ENCODE data around the gene TRIM2. TPM values are rescaled to one million over a fixed set of nuclear protein-coding genes. Genes with fewer than 3 reads are reported as not detected.

Gene TRIM2
- total RNA-seq, 1 experiment from 2014 or later = 41.4 TPM

- BruUV-seq (replicated peaks) = no TSS peak
- no peak overlapping the region for H3K4me3 ChIP-seq (replicated peaks in 1 of 2; ENCODE audit: low read depth in 1 of 2, low read length in 2 of 2)
- H3K79me2 ChIP-seq (ENCODE audit: insufficient read depth, low read length) = no peaks in the 10 kb centered on the region
- intact Hi-C loops (cut with micrococcal nuclease) = no loop called here
- H2AFZ ChIP-seq (ENCODE audit: low read depth, low read length, poor library complexity, severe bottlenecking) = no peak overlapping the region
- no peak overlapping the region for H3K27ac ChIP-seq (ENCODE audit: low read depth, low read length)
- H3K9me3 ChIP-seq (ENCODE audit: control insufficient read depth in 1 of 2, insufficient read depth in 1 of 2, low read depth in 1 of 2, low read length in 2 of 2) = no peaks in the 10 kb centered on the region
- peaks cover 12 to 13% of the 10 kb centered on the region in 2 experiments for H3K4me1 ChIP-seq (ENCODE audit: control insufficient read depth in 1 of 2, insufficient read depth in 2 of 2, low read length in 2 of 2)
- H3K36me3 ChIP-seq (ENCODE audit: control insufficient read depth in 1 of 2, insufficient read depth in 2 of 2, low read length in 2 of 2) = no peaks in the 10 kb centered on the region; a peak in 1 of 4 replicates
- DNase-seq (ENCODE audit: low read depth, low spot score) = no peak
- ChIA-PET CTCF (no interaction called here), RAD21 (ENCODE audit: low non-redundant PET in 1 of 2, low total read pairs in 2 of 2, uncharacterized antibody in 2 of 2, unreplicated experiment in 2 of 2) (no interaction called here), POLR2A (no interaction called here)
- no peak for TF ChIP-seq ZBTB33 (IDR thresholded peaks at IDR 0.05; ENCODE audit: extremely low read depth, insufficient replicate concordance, low read length)
- no peak for TF ChIP-seq EGR1 (IDR thresholded peaks at IDR 0.05; ENCODE audit: low read depth)
- TF ChIP-seq ZNF274 (IDR thresholded peaks at IDR 0.05; ENCODE audit: low read depth, low read length) = no peak
- no peak for TF ChIP-seq RAD21 (IDR thresholded peaks at IDR 0.05; ENCODE audit: low read depth)
- no peak for TF ChIP-seq SRF (IDR thresholded peaks at IDR 0.05; ENCODE audit: low read depth)
- TF ChIP-seq CTCF (IDR thresholded peaks at IDR 0.05 in 2 of 3, conservative IDR thresholded peaks at IDR 0.05 in 1 of 3; ENCODE audit: borderline replicate concordance in 1 of 3, insufficient read depth in 1 of 3, low read depth in 2 of 3, low read length in 2 of 3) = no peak
- no peak for TF ChIP-seq CBX3 (IDR thresholded peaks at IDR 0.05; ENCODE audit: low read depth)
- no peak for TF ChIP-seq MAX (IDR thresholded peaks at IDR 0.05)
- no peak for TF ChIP-seq EZH2phosphoT487 (IDR thresholded peaks at IDR 0.05; ENCODE audit: borderline replicate concordance)
- no peak for TF ChIP-seq TCF7L2 (IDR thresholded peaks at IDR 0.05; ENCODE audit: borderline replicate concordance, extremely low read depth, insufficient read depth, insufficient read length)
- no peak for TF ChIP-seq ATF3 (IDR thresholded peaks at IDR 0.05)
- no peaks in the 10 kb centered on the region for H4K20me1 ChIP-seq (ENCODE audit: insufficient read depth)
- no peak overlapping the region for H3K9ac ChIP-seq (ENCODE audit: low read length)
- no peaks in the 10 kb centered on the region for H3K9me2 ChIP-seq (ENCODE audit: insufficient read depth)
- ATAC-seq = no peak
- no peak overlapping the region for H3K4me2 ChIP-seq (ENCODE audit: low read length)
- no peaks in the 10 kb centered on the region for H3K27me3 ChIP-seq (ENCODE audit: insufficient read depth, low read length)
Measured at GRCh38 chr4:153337686-153338085, 133.4 kb downstream of the TRIM2 start.

Data from HCT116 (cell line).